H54 (cell line): ENCODE measurements around the gene ANTXRL.
"Not testable (repeated sequence)": the region's sequence is repeated elsewhere in the genome, so short reads cannot be mapped to it uniquely, and the experiment has no call there.

ENCODE experiments used
- DNase-seq: peaks from one replicate; pipeline ENCODE4 v3.0.0; 2011; ENCODE audit warnings: low spot score, mixed read lengths; ENCODE audit not compliant: insufficient read length
- FAIRE-seq: peaks from 3 replicates; lab custom pipeline; 2011; peaks lifted over from hg19 to GRCh38; lab: Jason Lieb, UNC
- POLR2A ChIP-seq: IDR thresholded peaks from 2 replicates; pipeline ENCODE4 v1.6.1; 2011; ENCODE audit warnings: low read depth, mild to moderate bottlenecking, low read length

ANTXRL gene

DNA sequence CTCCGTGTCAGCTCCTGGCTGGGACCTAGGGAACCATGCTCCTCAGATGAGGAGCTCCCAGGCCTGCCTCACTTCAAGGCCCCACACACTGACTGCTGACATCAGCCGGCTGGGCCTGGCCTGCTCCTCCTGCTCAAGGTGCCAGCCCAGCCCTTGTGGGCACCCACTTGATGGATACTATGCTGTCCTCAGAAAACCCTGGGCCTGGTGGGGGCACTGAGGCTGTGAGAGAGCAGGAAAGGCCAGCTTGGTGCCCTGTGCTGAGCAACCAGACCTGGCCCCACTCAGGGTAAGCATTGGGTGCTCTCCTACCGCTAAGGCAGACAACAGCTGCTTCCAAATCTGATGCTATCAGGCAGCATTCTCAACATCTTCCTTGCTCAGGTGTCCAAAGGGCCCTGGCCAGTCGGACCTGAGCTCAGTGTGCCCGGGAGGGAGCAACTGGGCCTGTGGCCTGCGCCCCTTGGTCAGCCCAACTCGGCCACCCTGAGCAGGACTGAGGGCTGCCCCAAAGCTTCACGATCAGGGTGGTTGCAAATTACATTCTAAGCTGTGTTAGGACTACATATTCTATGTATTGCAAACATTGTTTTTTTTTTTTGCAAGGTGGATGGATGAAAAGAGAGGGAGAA lies 21.9 kb upstream of the ANTXRL start:
- no peak for TF ChIP-seq POLR2A
- DNase-seq (no peak), FAIRE-seq (no peak)

DNA sequence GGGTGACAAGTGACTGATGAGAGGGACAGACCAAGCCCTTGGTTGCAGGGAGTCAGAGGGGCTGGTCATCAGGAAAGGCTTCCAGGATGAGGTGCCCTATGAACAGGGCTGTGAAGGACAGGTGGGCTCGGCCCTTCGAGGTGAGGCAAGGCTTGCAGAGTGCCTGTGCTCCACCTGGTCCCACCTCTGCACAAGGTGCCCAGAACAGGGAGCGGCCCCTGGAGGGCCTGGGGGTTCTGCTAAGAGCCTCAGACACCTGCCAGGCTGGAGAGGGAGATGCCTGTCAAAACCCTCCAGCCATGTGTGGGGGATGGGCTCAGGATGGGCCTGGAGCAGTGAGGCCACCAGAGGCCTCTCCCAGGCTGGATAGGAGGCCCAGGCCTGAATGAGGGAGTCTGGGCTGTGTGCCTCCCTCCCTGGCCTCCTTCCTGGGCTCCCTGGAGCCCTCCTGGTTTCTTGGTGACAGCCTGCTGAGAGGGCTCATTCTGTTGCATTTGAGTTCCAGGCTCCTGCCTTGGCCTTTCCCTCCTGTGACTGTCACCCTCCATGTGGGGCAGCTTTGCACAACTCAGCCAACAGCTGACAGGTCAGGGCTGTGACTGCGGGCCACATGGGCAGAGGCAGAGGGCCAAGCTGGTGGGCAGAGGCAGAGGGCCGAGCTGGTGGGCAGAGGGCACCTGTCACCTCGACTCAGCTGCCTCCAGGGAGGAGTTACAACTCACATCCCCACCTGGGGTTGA lies 21.1 kb upstream of the ANTXRL start:
- not testable (repeated sequence) for DNase-seq, FAIRE-seq

- DNase-seq (no peak), FAIRE-seq (no peak)
- no peak for TF ChIP-seq POLR2A
Observed at GRCh38 chr10:46266306-46266985, 20.4 kb upstream of the ANTXRL start.

DNA sequence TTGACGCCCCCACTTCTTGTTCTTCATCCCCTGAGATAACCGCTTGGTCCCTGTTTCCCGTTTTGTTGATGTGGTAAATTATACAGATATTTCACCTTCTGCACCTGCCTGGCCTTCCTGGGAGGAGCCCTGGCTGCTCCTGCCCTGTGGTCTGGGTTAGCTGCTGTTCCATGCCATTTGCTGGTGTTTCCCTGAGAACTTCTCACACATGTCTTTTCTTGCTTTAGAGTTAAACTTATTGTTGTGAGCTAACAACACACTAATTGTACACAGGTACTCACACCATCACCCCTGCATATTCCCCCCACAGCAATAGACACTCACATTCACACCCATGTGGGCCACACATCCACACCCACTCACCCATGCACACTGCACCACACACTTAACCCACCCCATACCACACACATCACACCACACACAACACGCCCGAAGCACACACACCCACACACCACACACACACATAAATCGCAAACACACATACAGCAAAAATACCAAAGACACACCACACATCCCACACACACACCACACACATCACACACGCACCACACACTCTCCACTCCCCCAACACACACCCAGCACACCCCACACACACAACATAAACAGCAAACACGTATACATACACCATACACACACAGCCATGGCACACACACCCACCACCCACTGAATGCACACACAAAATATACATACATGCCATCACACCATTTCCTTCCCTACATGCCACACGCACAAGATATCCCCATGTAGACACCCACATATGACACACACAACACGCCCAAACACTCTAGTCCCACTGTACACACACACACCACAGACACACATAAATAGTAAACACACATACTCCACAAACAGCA lies 19.4 kb upstream of the ANTXRL start:
- FAIRE-seq = no peak
- no peak for DNase-seq
- no peak for TF ChIP-seq POLR2A

DNA sequence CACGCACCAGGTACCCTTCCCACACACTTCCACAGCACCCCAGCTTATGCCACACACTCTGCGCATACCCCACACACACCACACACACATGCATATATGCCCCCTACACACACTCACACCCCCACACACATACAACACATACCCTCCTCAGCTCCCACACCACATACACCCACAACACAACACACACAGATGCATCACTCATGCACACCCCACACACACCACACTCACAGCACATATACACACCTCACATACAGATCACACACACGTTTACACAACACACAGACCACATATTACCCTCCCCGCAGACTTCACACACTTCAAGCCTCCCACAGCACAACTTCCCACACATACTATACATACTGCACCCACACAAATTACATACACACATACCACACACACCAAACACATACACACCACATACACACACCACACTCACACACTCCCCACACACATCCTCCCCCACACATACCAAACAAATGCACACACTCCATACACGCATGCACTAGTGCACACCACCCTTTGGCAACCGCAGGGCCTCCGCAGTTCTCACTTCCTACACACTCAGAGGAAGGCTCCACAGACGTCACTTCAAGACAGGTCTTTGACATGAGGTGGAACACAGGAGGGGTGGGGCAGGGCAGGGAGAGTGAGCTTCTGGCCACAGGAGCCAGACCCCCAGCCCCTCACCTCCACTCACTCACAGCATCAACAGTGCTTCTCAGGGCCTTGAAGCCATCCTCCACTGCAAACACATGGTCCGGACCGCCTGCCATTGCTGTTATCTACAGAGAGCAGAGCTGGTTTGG lies 18.5 kb upstream of the ANTXRL start:
- no peak for FAIRE-seq
- no peak for DNase-seq
- TF ChIP-seq POLR2A = no peak

DNA sequence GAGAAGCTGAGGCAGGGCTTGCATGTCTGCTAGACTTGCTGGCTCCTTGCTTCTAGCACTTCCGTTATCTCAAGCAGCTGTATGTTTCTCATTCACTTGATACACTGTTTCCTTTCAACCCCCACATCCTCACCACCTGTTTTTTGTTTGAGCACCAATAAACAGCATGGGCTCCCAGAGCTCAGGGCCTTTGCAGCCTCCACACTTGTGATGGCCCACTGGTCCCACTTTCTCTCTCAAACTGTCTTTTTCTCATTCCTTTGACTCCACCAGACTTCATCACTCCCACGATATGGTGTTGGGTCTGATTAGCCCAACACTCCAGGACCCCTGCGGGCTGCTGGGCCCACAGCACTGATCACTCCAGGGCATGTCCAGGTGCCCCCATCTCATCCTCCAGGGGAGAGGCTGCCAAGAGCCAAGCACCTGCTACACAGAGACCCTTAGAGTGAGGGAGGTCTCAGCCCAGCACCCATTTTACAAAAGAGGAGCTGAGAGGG lies 17.2 kb upstream of the ANTXRL start:
- DNase-seq, FAIRE-seq: not testable (repeated sequence)

GRCh38 chr10:46270086-46270811 lies 16.5 kb upstream of the ANTXRL start:
- no peak for DNase-seq
- no peak for FAIRE-seq
- TF ChIP-seq POLR2A = no peak

- FAIRE-seq, DNase-seq: not testable (repeated sequence)
Observed at GRCh38 chr10:46270963-46271530, 15.8 kb upstream of the ANTXRL start.

DNA sequence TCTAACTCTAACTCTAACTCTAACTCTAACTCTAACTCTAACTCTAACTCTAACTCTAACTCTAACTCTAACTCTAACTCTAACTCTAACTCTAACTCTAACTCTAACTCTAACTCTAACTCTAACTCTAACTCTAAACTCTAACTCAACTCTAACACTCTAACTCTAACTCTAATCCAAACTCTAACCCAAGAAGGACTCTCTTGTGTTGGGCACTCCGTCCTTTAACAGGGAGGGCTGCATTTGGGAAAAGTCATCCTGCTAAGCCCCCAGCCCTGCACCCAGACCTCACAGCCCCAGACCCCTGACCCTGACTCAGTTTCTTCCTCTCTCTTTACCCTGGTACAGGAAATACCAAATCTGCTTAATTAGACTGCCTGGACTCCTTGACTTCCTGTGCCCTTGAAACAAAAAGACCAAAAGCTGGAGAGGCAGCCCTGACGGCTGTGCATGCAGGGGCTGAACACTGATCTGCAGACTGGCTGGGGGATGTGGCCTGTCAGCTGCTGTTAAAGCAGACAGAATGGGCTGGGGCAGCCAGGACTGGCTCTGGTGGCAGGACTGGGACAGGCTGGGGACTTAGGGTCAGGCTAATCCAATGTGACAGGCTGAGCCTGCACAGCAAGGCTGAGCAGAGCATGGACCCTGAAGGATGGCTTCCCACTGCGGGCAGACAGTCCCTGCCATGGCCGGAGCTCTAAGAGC lies 14.8 kb upstream of the ANTXRL start:
- DNase-seq, FAIRE-seq: not testable (repeated sequence)

DNA sequence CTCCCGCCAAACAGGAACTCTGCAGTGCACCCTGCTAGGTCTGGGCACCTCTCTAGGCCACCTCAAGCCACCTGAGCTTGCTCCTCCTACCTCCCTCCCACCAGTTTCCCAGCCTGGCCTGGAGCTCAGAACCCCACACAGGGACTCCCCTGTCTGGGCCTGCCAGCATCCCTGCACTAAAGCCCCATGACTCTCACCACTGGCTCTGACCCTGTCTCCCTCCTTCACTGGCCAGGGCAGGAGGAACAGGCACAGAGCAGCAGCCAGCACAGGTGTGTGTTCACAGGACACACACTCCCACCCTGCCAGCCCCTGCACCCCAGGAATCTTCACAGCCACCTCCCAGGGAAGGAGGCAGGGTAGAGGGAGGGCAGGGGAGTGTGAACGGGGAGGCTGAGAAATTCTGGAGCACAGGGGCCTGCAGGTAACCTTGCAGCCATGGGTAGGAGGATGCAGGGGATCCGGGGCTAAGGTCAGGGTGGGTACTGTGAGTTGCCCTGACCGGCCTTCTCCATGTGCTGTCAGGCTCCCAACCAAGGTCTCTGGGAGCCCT lies 13.9 kb upstream of the ANTXRL start:
- FAIRE-seq = no peak
- no peak for DNase-seq
- no peak for TF ChIP-seq POLR2A
